GM06990 (cell line): ENCODE measurements around the gene DNHD1.

Source experiments
- DNase-seq: peaks from one replicate; pipeline ENCODE4 v3.0.0-alpha.2; 2011; ENCODE audit not compliant: insufficient read length; ENCODE audit errors: extremely low read depth
- H3K27me3 ChIP-seq: replicated peaks from 2 replicates; pipeline ENCODE4 v1.6.0; 2011; ENCODE audit warnings: low read length; ENCODE audit not compliant: control insufficient read depth, insufficient read depth
- H3K36me3 ChIP-seq: 2 replicates; pipeline ENCODE4 v1.5.1; 2011; ENCODE audit warnings: low read length; ENCODE audit not compliant: control insufficient read depth, insufficient read depth
- H3K4me3 ChIP-seq: replicated peaks from 2 replicates; pipeline ENCODE4 v1.5.1; 2011; ENCODE audit warnings: low read depth, mild to moderate bottlenecking, control low read depth, low read length
- CTCF ChIP-seq: IDR thresholded peaks from 2 replicates; pipeline ENCODE4 v1.5.1; 2011; ENCODE audit warnings: low read length, control low read depth, mild to moderate bottlenecking, inconsistent platforms; ENCODE audit not compliant: insufficient read depth, poor library complexity, severe bottlenecking

DNHD1 gene

DNA sequence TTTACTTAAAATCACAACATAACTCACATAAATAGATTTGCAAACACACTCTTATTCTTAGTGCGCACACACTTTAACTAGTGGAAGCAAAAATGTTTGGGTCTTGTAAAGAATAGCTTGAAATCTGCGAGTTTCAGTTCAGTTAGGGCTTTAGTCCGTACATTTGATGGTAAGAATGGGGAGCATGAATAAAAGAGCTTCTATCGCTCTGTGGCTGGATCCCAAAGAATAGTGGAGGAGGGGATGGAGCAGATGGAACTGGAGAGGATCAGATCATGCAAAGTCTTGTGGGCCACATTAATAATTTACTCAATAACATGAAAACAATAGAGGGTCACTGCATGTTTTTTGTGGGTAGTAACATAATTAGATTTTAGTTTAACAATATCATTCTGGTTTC is 44.3 kb downstream of the DNHD1 start:
- Histone ChIP-seq H3K27me3 (no peaks in the 10 kb centered on the region), H3K36me3 (peaks cover 9% of the 10 kb centered on the region), H3K4me3 (no peak overlapping the region)
- no peak for DNase-seq
- no peak for TF ChIP-seq CTCF

- no peak overlapping the region for H3K4me3 ChIP-seq
- TF ChIP-seq CTCF = no peak
- no peak for DNase-seq
- H3K36me3 ChIP-seq = peaks cover 14% of the 10 kb centered on the region
- H3K27me3 ChIP-seq = no peaks in the 10 kb centered on the region
Measured at GRCh38 chr11:6542727-6543126, 45.6 kb downstream of the DNHD1 start.

GRCh38 chr11:6544921-6545850 is 48.1 kb downstream of the DNHD1 start:
- Histone ChIP-seq H3K4me3 (no peak overlapping the region), H3K36me3 (peaks cover 14% of the 10 kb centered on the region), H3K27me3 (no peaks in the 10 kb centered on the region)
- DNase-seq = no peak
- no peak for TF ChIP-seq CTCF

- Histone ChIP-seq H3K27me3 (no peaks in the 10 kb centered on the region), H3K36me3 (peaks cover 14% of the 10 kb centered on the region), H3K4me3 (no peak overlapping the region)
- TF ChIP-seq CTCF = no peak
- DNase-seq = no peak
Measured at GRCh38 chr11:6545917-6546605, 49.0 kb downstream of the DNHD1 start.

GRCh38 chr11:6546735-6547134 is 49.7 kb downstream of the DNHD1 start:
- H3K4me3 ChIP-seq = no peak overlapping the region
- no peaks in the 10 kb centered on the region for H3K27me3 ChIP-seq
- DNase-seq = no peak
- TF ChIP-seq CTCF = no peak
- peaks cover 14% of the 10 kb centered on the region for H3K36me3 ChIP-seq
